GM06990 (cell line): ENCODE results near the gene CUBN.

Experiments used
- DNase-seq: peaks from one replicate; pipeline ENCODE4 v3.0.0-alpha.2; 2011; ENCODE audit not compliant: insufficient read length; ENCODE audit errors: extremely low read depth
- H3K27me3 ChIP-seq: replicated peaks from 2 replicates; pipeline ENCODE4 v1.6.0; 2011; ENCODE audit warnings: low read length; ENCODE audit not compliant: control insufficient read depth, insufficient read depth
- H3K36me3 ChIP-seq: 2 replicates; pipeline ENCODE4 v1.5.1; 2011; ENCODE audit warnings: low read length; ENCODE audit not compliant: control insufficient read depth, insufficient read depth
- H3K4me3 ChIP-seq: replicated peaks from 2 replicates; pipeline ENCODE4 v1.5.1; 2011; ENCODE audit warnings: low read depth, mild to moderate bottlenecking, control low read depth, low read length
- TF ChIP-seq, protein P1 (sequence below): IDR thresholded peaks from 2 replicates; pipeline ENCODE4 v1.5.1; 2011; ENCODE audit warnings: low read length, control low read depth, mild to moderate bottlenecking, inconsistent platforms; ENCODE audit not compliant: insufficient read depth, poor library complexity, severe bottlenecking

CUBN gene

DNA sequence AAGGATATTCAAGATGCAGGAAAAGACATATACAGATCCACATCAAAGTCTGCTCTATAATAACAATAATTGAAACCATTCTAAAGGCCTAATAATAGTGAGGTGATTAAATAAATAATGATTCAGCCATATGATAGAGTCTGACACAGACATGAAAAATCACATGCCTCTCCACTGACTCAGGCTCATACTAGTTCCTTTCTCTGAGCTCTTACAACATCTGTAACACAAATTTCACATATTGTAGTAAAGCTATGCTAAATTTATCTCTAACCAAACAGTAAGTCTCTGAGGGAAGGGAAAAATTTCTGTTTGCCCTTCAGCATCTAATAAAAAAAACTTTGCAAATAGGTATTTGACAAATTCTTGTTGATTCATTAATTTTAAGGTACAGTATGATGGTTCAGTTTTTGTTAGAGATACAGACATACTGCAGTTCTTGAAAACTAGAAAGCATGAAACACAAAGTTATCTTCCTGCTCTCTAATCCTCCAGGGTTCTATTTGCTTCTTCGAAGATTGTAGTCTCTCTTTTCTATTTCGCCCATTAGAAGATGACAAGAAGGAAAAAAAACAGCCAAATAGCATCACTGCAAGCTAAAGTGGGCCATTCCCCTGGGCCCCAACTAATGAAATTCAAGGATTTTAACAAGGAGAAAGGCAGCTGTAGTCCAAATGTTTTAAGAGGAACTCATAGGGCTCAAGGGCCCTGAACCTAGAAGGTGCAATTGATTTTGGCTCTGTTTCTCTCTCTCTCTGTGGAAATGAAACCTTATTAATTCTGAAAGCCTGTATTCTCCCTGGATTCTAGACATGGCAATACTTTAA is 53.9 kb downstream of the CUBN start:
- Histone ChIP-seq H3K36me3 (no peaks in the 10 kb centered on the region), H3K4me3 (no peak overlapping the region), H3K27me3 (no peaks in the 10 kb centered on the region; the same call in 1 of the 2 replicates)
- TF ChIP-seq, protein P1, sequence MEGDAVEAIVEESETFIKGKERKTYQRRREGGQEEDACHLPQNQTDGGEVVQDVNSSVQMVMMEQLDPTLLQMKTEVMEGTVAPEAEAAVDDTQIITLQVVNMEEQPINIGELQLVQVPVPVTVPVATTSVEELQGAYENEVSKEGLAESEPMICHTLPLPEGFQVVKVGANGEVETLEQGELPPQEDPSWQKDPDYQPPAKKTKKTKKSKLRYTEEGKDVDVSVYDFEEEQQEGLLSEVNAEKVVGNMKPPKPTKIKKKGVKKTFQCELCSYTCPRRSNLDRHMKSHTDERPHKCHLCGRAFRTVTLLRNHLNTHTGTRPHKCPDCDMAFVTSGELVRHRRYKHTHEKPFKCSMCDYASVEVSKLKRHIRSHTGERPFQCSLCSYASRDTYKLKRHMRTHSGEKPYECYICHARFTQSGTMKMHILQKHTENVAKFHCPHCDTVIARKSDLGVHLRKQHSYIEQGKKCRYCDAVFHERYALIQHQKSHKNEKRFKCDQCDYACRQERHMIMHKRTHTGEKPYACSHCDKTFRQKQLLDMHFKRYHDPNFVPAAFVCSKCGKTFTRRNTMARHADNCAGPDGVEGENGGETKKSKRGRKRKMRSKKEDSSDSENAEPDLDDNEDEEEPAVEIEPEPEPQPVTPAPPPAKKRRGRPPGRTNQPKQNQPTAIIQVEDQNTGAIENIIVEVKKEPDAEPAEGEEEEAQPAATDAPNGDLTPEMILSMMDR: no peak
- DNase-seq: no peak

DNA sequence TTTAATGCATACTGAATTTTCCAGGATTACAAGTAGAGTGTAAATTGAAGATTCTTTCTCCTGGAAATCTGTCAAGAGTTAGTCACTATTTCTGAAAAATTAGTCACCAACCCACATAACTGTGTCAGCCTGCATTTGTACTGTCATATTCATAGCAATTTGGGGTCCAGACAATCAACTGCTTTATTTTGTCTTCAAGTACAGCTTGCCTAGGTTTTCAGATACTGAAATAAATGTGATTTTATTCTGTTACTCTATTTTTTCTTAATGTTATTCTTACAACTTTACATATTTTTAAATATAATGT is 55.1 kb downstream of the CUBN start:
- TF ChIP-seq, protein P1: no peak
- no peak overlapping the region for H3K4me3 ChIP-seq
- no peaks in the 10 kb centered on the region for H3K27me3 ChIP-seq
- H3K36me3 ChIP-seq: no peaks in the 10 kb centered on the region
- no peak for DNase-seq

DNA sequence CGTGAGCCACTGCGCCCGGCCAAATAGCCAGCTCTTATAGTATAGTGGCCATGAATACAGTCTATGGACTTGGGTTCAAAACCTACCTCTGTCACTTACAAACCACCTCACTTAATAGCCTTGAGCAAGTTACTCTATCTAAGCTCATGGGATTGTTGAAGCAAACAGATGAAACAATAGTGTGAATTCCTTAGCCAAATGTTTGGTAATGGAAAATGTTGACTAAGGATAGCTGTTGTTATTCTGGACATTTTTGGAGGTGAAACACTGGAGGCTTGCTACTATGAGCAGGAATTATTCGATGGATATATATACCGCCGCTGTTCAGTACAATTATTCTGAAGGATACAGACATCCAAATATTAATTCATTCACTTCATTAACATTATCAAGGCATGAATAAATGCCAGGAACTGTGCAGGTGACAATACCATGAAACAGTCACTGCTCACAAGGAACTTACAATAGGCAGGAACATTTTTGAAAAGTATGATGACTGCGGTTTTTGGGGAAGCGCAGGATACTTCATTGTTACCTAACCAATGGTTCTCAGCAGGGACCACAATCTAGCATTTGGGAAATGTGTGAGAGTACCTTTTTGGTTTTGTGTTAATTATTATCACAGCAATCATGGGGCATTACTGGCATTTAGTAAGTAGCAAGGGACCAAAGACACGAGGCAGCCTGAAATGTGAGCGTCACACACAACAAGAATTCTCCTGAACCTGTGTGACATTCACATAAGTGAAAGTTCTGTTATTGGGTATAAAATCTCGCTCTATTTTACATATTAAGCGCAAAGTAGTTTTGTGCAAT is 55.7 kb downstream of the CUBN start:
- Histone ChIP-seq H3K36me3 (no peaks in the 10 kb centered on the region), H3K4me3 (no peak overlapping the region), H3K27me3 (no peaks in the 10 kb centered on the region)
- DNase-seq: no peak
- TF ChIP-seq, protein P1: no peak

DNA sequence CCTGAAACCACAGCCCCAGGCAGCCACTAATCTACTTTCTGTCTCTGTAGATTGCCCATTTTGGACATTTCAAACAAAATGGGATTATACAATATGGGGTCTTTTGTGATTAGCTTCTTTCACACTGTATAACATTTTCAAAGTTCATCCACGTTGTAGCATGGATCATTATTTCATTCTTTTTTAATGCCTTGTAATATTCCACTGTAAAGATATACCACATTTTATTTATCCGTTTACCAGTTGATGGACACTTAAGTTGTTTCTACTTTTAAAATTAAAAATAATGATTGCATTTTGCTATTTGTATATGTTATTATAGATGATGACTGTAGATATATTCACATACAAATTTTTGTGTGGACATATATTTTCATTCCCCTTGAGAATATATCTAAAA is 60.7 kb downstream of the CUBN start:
- Histone ChIP-seq H3K27me3 (no peaks in the 10 kb centered on the region), H3K36me3 (no peaks in the 10 kb centered on the region), H3K4me3 (no peak overlapping the region)
- TF ChIP-seq, protein P1: no peak
- DNase-seq: no peak

DNA sequence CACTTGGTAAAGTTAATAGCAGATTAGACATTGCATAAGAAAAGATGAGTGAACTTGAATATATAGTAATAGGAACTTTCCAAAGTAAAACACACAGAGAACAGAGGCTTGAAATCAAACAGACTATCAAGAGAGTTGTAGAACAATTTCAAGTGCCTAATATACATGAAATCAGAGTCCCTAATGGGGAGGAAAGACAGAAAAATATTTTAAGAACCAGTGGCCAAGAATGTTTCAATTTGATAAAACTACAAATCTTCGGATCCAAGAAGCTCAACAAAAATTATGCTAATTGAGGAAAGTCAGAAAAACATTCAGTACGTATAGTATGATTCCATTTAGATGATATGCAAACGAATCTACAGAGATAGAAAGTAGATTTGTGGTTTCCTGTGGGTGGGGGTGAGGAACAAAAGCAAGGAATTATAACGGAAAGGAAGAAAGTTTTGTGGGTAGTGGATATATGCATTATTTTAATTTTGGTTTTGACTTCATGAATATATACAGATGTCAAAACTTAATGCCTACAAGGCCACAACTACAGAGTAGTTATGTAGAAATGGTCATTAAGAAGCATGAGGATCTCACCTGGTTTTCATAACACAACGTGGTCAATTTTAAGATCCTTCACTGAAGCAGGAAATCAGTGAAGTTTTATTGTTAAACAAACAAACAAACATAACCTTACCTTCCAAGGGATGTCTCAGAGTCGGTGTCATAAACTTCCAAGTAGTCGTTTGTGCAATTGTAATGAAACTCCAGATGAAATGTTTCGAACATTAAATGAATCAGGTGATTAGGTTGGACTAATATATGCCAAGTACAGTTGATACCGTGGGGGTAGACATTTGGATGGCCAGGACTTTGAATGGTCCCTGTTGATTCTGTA is 62.0 kb downstream of the CUBN start:
- H3K27me3 ChIP-seq: no peaks in the 10 kb centered on the region; the same call in 1 of the 2 replicates
- TF ChIP-seq, protein P1: no peak
- no peaks in the 10 kb centered on the region for H3K36me3 ChIP-seq
- no peak for DNase-seq
- H3K4me3 ChIP-seq: no peak overlapping the region
